ENCODE results near the gene CYP20A1. TPM values are rescaled to one million over a fixed set of nuclear protein-coding genes. Genes with fewer than 3 reads are reported as not detected.

CYP20A1 gene
- total RNA-seq, 1 experiment from 2014 or later = 21.9 TPM

DNA sequence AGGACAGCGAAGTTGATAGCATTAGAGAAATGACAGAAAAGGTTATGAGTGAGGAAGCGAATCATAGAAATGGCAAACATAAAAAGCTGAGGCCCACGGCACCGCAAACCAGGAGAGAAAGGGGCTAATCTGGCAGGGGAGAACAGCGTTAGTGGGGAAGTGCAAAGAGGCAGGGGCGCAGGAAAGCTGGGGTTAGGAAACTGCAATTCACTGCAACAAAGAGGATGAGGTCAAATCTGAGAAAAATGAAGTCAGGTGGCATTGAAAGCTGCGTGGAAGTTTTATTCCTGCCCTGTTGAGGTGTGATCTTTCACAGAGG, 88.7 kb downstream of the CYP20A1 start:
- H3K4me1 ChIP-seq (ENCODE audit: insufficient read depth, low read length) = no peaks in the 10 kb centered on the region; the same call in 1 of the 2 replicates
- no peak for DNase-seq

More for the DNA sequence above, 88.7 kb downstream of the CYP20A1 start:
- no peaks in the 10 kb centered on the region for H3K27me3 ChIP-seq (ENCODE audit: insufficient read depth, low read length)
- Mint-ChIP-seq H3K9me3 (peaks cover 0 to 2% of the 10 kb centered on the region in 2 experiments; a peak in 1 of 5 replicates), H3K36me3 (ENCODE audit: insufficient read depth in 1 of 3, low read depth in 3 of 3) (peaks cover 0 to 6% (median 0%) of the 10 kb centered on the region in 3 experiments; a peak in 3 of 7 replicates), H3K4me3 (peak overlapping the region; percentile 75 to 90), H3K4me1 (peaks cover 22 to 24% of the 10 kb centered on the region in 2 experiments), H3K27me3 (ENCODE audit: low read depth) (no peaks in the 10 kb centered on the region), H3K27ac (peak overlapping the region; percentile 99)
- peak overlapping the region; percentile 99; the same call in 1 of the 2 replicates for H3K14ac ChIP-seq (ENCODE audit: insufficient read depth, low read length)
- peak overlapping the region; percentile 87 for H2BK5ac ChIP-seq (ENCODE audit: insufficient read length, low read length)
- H3K4me2 ChIP-seq (ENCODE audit: insufficient read depth, insufficient read length, low read length) = peak overlapping the region; percentile 91
- H2AFZ ChIP-seq (ENCODE audit: low read length) = peak overlapping the region; percentile 50
- H3K27ac ChIP-seq (ENCODE audit: insufficient read length, low read depth, low read length) = peak overlapping the region; percentile 98
- H2AK5ac ChIP-seq (ENCODE audit: insufficient read length, low read length) = peak overlapping the region; percentile 36
- no CpG with 5 or more reads among the region's 7 CpGs for WGBS (ENCODE audit: extremely low coverage, insufficient read length, low lambda C conversion rate)
- peak overlapping the region; percentile 60; the same call in 1 of the 2 replicates for H3K4ac ChIP-seq (ENCODE audit: low read depth, low read length)
- H3K79me1 ChIP-seq (ENCODE audit: insufficient read depth, low read depth, low read length, poor library complexity, severe bottlenecking) = no peaks in the 10 kb centered on the region
- H4K91ac ChIP-seq (ENCODE audit: insufficient read length, low read depth, low read length) = no peak overlapping the region
- peak overlapping the region; percentile 97 for H3K18ac ChIP-seq (ENCODE audit: insufficient read length, low read depth, low read length)
- TF ChIP-seq, protein P1, sequence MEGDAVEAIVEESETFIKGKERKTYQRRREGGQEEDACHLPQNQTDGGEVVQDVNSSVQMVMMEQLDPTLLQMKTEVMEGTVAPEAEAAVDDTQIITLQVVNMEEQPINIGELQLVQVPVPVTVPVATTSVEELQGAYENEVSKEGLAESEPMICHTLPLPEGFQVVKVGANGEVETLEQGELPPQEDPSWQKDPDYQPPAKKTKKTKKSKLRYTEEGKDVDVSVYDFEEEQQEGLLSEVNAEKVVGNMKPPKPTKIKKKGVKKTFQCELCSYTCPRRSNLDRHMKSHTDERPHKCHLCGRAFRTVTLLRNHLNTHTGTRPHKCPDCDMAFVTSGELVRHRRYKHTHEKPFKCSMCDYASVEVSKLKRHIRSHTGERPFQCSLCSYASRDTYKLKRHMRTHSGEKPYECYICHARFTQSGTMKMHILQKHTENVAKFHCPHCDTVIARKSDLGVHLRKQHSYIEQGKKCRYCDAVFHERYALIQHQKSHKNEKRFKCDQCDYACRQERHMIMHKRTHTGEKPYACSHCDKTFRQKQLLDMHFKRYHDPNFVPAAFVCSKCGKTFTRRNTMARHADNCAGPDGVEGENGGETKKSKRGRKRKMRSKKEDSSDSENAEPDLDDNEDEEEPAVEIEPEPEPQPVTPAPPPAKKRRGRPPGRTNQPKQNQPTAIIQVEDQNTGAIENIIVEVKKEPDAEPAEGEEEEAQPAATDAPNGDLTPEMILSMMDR (conservative IDR thresholded peaks at IDR 0.05) = no peak
- no peak overlapping the region for H4K8ac ChIP-seq (replicated peaks; ENCODE audit: insufficient read length, low read depth, low read length)
- peaks cover 23% of the 10 kb centered on the region; the same call in 1 of the 2 replicates for H3K79me2 ChIP-seq (ENCODE audit: insufficient read depth, low read length)
- H3K56ac ChIP-seq (ENCODE audit: insufficient read length, low read depth, low read length) = peak overlapping the region; percentile 76
- no peak overlapping the region for H3K23ac ChIP-seq (ENCODE audit: insufficient read length, low read depth, low read length)
- H3K9ac ChIP-seq (ENCODE audit: extremely low read depth, insufficient read length, low read length) = peak overlapping the region; percentile 99
- no peak overlapping the region for H2BK20ac ChIP-seq (ENCODE audit: low read depth, low read length, poor library complexity, severe bottlenecking)
- peak overlapping the region; percentile 96 for H2BK120ac ChIP-seq (ENCODE audit: low read depth, low read length, poor library complexity, severe bottlenecking)
- H3T11ph ChIP-seq (ENCODE audit: low read length) = peak overlapping the region; percentile 88
- peaks cover 7% of the 10 kb centered on the region for H3K23me2 ChIP-seq (ENCODE audit: insufficient read length, low read depth, low read length, poor library complexity, severe bottlenecking)
- H3K9me3 ChIP-seq (ENCODE audit: control insufficient read depth, low read depth, low read length) = no peaks in the 10 kb centered on the region
- peak overlapping the region; percentile 40 for H2BK12ac ChIP-seq (ENCODE audit: insufficient read length, low read depth, low read length)
- peak overlapping the region; percentile 93 for H4K5ac ChIP-seq (ENCODE audit: insufficient read length, low read depth, low read length)
- no peak overlapping the region for H2BK15ac ChIP-seq (ENCODE audit: low read depth, low read length)
- H4K20me1 ChIP-seq (ENCODE audit: control insufficient read depth, insufficient read depth, insufficient read length) = no peaks in the 10 kb centered on the region
